Stimulated activated CD8-positive, alpha-beta memory T cell treated with anti-CD3 and anti-CD28 coated beads, Interleukin-15, amount 100 ng/mL, for 4 hours (primary cell): ENCODE measurements around the gene ZFAND2A.
A peak's percentile ranks its signal among the peaks of the same experiment; 100 is the strongest.
"Not testable (repeated sequence)": the region's sequence is repeated elsewhere in the genome, so short reads cannot be mapped to it uniquely, and the experiment has no call there.

Experiments used
- DNase-seq, 2 donors: peaks; one replicate each; pipeline ENCODE4 v3.0.0-alpha.2; 2020; ENCODE audit warnings: low read depth in 2 of 2

Gene ZFAND2A

DNA sequence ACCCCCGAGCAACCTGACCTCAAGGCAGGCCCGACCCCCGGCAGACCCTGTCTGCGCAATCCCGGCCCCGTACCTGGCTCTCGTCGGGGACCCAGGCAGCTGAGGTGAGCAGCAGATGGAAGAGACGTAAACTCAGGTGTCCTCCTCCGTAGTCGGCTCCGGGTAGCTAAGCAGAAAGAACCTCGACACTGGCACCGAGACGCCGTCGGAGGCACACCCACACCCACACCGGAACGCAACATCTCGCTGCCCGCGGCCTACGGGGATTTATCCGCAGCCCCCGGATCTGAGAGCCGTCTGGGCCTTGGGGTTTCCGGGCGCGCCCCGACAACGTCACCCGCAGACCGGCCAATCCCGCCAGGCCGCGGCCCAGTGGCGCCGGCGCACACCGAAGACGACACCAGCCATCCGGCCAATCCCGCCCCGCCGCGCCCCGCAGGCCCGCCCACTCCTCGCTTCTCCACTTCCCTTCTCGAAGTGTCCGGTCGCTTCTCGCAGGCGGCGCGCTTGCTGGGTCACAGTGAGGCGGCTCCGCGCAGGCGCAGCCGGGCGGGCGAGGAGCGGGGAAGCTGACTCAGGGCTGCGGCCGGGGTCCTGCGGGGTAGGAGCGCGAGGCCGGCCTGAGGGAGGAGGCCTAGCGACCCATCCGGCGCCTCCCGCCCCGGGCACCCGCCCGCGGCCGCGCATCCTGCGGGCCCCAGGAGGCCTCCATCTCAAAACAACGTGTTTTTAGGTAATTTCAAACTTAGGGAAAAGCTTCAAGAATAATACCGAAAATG is at the start of gene ZFAND2A:
Gene ZFAND2A (minus strand): TSS at position 306 of the 779 bp plus-strand sequence. CDS start 1,984 bp downstream, outside the sequence.
- DNase-seq = peak; percentile 97 to 99

DNA sequence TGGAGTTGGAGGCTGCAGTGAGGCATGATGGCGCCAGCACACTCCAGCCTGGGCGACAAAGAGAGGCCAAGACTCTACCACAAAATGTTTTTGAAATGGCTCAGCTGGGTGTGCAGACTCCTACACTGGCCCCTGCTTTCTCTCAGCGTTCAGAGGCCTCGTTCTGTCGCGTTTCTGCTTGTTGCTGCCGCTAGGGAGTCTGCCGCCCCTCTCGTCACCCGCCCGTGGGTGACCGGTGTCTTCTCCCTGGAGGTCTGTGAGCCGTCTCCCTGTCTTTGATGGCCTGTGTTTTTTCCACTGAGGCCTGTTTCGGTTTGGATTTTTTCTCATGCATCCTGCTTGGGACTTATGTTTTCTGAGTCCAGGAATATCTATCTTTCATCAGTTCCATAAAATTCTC is 49.1 kb upstream of the ZFAND2A start:
- DNase-seq = no peak

DNA sequence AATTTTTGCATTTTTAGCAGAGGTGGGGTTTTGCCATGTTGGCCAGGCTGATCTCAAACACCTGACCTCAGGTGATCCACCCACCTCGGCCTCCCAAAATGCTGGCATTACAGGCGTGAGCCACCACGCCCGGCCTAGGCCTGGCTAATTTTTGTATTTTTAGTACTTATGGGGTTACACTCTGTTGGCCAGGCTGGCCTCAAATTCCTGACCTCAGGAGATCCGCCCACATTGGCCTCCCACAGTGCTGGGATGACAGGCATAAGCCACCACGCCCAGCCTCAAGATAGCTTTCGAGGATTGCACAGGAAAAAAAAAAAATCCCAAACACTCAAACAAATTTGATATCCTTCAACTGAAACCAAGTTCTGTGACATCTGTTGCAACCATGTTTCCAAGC is 45.7 kb upstream of the ZFAND2A start:
- not testable (repeated sequence) for DNase-seq

GRCh38 chr7:1204460-1205140 is 44.6 kb upstream of the ZFAND2A start:
- no peak for DNase-seq

DNA sequence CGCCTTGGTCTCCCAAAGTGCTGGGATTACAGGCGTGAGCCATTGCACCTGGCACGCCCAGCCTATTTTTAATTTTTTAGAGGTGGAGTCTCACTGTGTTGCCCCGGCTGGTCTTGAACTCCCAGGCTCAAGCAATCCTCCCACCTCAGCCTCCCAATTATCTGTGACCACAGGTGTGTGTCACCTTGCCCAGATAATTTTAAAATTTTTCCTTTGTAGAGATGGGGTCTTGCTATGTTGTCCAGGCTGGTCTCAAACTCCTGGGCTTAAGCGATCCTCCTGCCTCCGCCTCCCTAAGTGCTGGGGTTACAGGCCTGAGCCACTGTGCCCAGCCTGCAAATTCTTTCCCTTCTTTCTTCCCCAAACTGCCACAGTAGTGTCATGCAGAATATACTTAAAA is 42.9 kb upstream of the ZFAND2A start:
- DNase-seq = not testable (repeated sequence)

GRCh38 chr7:1201916-1202315 is 41.9 kb upstream of the ZFAND2A start:
- no peak for DNase-seq

DNA sequence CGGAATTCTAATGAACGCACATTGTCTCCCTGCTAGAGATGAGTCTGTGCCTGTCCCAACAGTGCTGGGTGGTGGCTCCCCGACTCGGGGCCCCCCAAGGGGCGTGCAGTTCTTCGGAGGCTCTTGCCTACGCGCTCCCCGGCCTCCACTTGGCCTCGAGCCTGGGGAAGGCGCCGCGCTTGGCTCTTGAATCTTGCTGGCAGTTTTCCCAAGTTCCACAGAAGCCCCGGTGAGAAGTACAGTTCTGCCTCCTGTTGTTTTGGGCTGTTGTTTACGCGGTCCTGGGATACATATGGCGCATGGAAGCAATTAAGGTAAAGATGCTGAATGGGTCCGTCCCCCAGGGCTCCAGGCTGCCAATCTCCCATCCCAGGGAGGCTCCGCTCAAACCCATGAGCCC is 40.0 kb upstream of the ZFAND2A start:
- no peak for DNase-seq

GRCh38 chr7:1197997-1198625 is 38.1 kb upstream of the ZFAND2A start:
- DNase-seq = no peak

GRCh38 chr7:1196950-1197349 is 37.0 kb upstream of the ZFAND2A start:
- DNase-seq = no peak

- not testable (repeated sequence) for DNase-seq
These were observed 36.4 kb upstream of the ZFAND2A start for GRCh38 chr7:1196441-1196840.

GRCh38 chr7:1193593-1194424 is 33.8 kb upstream of the ZFAND2A start:
- no peak for DNase-seq

DNA sequence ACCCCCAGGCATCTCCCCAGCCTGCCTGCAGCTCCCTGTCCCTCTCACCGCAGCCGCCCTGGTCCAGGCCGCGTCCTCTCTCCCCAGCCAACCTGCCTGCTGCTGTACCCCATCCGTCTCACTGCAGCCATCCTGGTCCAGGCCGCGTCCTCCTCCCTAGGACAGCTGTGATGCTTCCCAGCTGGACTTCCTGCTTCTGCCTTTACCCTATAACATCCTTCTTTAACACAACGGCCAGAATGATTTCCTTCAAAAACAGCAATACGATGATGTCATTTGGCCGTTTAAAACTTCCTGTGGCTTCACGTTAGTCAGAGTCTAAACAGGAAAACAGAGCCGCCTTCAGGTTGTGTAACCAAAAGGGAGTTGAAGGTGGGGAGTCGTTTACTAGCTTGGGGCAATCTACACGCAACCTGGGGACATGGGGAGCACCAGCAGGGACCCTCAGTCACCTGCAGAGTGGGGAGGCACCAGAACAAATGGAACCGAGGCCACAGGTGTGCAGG is 32.2 kb upstream of the ZFAND2A start:
- DNase-seq = no peak

DNA sequence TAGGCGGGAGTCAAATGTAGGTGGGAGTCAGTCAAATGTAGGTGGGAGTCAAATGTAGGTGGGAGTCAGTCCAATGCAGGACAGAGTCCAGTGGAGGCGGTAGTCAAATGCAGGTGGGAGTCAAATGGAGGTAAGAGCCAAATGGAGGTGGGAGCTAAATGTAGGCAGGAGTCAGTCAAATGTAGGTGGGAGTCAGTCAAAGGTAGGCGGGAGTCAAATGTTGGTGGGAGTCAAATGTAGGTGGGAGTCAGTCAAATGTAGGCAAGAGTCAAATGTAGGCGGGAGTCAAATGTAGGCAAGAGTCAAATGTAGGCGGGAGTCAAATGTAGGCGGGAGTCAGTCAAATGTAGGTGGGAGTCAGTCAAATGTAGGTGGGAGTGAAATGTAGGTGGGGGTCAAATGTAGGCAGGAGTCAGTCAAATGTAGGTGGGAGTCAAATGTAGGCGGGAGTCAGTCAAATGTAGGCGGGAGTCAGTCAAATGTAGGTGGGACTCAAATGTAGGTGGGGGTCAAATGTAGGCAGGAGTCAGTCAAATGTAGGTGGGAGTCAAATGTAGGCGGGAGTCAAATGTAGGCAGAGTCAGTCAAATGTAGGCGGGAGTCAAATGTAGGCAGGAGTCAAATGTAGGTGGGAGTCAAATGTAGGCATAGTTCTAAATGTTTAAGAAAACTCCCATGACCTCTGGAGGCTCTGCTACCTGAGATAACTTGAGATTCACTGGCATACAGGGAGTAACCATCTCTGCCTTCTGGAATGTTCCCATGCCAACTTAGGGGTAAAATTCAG is 30.2 kb upstream of the ZFAND2A start:
- no peak for DNase-seq

DNA sequence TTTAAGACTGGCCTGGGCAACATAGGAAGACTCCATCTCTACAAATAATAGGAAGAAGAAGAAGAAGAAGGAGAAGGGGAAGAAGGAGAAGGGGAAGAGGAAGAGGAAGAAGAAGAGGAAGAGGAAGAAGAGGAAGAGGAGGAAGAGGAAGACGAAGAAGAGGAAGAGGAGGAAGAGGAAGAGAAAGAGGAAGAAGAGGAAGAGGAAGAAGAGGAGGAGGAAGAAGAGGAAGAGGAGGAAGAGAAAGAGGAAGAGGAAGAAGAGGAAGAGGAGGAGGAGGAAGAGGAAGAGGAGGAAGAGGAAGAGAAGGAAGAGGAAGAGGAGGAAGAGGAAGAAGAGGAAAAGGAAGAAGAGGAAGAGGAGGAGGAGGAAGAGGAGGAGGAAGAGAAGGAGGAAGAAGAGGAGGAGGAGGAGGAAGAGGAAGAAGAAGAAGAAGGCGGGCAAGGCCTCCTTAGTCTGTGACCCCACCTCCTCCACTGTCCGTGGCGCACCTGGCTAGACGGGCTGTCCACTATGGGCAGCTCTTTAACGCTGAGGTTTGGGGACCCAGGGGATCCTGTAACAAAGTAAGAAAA is 28.8 kb upstream of the ZFAND2A start:
- DNase-seq = no peak

DNA sequence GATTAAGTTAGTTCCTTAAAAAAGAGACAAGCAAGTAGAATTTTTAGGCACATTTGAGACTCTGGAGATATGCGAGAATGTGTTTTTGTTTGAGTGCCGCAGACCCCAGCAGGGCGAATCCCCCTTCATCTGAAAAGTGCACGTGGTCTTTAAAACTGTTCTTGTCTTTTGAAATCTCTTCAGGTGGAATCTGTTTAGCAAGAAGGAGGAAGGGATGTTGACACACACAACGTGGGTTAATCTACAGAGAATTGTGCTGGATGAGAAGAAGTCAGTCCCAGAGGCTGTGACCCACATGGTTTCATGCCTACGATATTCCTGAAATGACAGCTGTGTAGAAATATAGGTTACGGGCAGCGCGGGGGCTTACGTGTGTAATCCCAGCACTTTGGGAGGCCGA is 27.1 kb upstream of the ZFAND2A start:
- no peak for DNase-seq

DNA sequence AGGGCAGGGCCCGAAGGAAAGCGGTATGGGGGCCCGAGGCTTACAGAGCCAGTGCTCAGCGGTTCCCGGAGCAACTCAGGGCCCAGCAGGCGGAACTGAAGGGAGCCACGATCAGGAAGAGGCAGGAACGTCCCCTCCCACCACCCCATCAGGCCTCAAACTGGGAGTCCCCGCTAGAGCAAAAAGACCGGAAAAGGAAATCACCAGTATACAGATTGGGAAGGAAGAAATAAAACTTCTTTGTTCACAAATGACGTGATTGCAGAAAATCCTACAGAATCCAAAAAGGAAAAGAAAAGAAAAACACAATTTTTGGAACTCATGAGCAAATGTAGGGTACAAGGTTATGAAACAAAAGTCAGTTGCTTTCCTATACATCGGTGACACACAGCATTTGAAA is 21.6 kb upstream of the ZFAND2A start:
- no peak for DNase-seq

DNA sequence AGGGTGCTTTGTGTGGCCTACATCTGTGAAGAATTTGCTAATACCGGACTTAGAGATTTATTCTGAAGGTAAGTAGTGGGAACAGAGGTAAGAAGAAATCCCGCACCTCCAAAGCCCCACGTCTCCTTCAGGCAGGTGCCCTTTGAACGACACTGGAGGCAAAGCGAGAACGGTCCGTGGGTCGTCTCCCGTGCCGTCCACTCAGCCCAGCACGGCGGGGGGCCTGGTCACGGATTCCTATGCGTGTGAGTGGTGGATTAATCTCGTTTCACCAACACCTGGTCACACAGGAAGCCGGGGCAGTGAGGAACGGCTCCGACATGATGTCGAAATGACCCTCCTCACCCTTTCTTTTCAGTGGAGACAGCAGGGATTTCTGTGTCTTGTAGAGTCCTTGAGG is 21.0 kb upstream of the ZFAND2A start:
- no peak for DNase-seq

DNA sequence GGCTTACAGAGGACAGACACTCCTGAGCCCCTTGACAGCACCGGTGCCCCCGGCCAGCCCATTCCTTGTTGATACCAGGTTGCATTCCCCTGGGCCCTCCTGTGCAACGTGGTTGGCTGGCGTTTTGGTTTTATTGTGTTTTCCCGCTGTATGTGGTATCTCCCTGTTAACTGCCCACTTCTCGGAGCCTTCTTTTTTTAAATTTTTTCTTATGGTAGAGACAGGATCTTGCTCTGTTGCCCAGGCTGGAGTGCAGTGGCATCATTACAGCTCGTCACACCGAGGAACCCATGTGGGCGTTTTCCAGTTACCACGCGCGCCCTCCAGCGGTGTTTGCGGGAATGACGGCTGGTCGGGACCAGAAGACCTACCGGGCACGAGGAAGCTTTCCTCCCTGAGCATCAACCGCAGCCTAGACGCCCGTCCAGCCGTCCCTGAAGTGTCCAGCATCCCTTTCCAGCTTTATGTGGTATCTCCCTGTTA is 16.9 kb upstream of the ZFAND2A start:
- peak; percentile 34 to 58 for DNase-seq

DNA sequence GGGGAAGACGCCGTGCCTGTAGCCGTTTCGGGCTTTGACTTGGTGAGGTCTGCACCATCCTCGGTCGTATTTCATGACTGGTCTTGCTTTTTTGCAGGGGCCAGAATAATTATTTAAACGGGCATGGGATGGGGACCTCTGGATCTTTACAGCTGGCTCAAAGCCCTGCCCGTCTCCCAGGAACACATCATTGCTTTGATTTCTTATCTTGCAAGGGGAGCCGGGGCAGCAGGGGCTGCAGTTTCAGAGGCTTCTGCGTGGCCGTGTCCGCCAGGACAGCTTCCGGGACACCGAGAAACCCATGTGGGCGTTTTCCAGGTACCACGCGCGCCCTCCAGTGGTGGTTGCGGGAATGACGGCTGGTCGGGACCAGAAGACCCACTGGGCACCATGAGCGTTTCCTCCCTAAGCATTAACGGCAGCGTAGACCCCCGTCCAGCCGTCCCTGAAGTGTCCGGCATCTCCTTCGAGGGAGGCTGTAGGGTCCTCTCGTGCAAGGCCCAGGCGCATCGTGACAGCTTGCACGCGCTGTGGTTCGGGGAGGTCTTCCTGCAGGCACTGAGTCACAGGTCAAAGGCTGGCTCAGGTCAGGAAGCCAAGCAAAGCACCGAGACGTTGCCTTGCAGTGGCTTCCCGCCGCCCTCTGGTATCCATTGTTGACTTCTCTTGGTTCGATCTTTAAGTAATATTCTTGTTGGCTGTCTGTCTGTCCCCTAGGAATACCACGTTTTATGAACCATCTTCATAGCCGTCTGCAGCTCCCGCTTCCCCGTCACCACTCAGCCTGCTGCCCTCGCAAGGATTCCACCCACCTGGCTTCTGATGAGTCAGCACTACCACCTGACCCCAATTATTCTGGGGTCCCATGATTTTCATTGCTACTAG is 16.2 kb upstream of the ZFAND2A start:
- DNase-seq = peak; percentile 34 to 46
